HG03378 (cell line): Measurements from ENCODE around the gene CCDC142.

ENCODE experiments used
- ATAC-seq: cut with Tn5 transposase; IDR thresholded peaks from one replicate; pipeline ENCODE4 v1.9.1; 2021; ENCODE audit warnings: mild to moderate bottlenecking, moderate library complexity; ENCODE audit not compliant: unreplicated experiment

CCDC142 gene

GRCh38 chr2:74514368-74515270 is 31.8 kb upstream of the CCDC142 start, which contains the start of gene TLX2:
TLX2 (plus strand) TSS chr2:74514450; CDS start chr2:74514807, 357 bp downstream.
- ATAC-seq = no peak

DNA sequence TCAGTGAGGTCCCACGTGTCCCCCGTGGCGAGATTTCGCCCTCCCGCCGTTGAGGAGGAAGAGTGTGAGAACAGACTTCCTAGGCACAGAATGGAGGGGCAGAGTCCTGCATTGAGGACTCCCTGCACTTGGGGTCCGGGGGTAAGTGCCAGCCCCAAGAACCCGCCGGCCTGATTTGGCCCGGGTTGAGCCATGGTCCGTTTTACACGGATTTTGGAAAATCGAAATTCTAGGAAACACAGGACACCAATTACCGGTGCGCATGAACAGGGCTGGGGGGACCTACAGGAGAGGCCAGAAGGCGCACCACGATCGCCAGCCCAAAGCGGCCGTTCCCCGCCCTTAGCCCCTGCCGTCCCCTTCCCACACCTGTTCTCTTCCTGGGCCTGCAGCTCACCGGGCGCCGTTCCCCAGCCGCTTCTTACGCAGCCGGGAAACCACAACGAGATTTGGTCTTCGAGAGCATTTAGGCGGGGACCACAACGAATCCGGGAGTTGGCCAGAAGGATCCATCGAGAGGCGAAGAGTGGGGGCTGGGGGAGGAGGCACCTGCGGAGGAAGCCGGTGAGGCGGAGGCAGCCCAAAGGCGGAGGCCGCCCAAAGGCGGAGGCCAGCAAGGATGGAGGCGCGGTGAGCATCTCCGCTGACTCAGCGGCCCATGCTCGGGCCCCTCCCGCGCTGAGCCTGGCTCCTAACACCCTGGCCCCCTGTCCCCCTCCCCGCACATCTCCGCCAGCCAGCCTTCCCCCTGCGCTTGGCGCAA is 31.0 kb upstream of the CCDC142 start:
- ATAC-seq = no peak

GRCh38 chr2:74512744-74513604 is 30.2 kb upstream of the CCDC142 start:
- ATAC-seq = no peak

GRCh38 chr2:74511104-74511989 is 28.5 kb upstream of the CCDC142 start:
- ATAC-seq = no peak

DNA sequence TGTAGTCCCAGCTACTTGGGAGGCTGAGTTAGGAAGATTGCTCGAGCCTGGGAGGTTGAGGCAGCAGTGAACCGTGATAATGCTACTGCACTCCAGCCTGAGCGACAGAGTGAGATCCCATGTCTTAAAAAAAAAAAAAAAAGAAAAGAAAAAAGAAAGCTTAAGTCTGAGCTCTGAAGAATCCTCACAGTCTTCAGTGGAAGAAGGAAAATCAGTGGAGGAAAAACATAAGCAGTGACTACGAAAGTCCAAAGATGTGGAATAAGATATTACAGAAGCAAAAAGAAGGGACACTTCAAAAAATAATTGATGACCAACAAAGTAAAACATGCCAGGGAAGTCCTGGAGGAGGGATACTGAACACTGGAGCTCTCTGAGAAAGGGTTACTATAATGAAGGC is 27.5 kb upstream of the CCDC142 start:
- no peak for ATAC-seq

GRCh38 chr2:74507926-74508520 is 25.2 kb upstream of the CCDC142 start:
- peak; percentile 1 for ATAC-seq

GRCh38 chr2:74507145-74507925 is 24.5 kb upstream of the CCDC142 start, which contains the start of gene PCGF1:
PCGF1 (minus strand) TSS chr2:74507695; CDS start chr2:74507668, 27 bp downstream.
- peak; percentile 88 for ATAC-seq

- ATAC-seq = no peak
Measured at GRCh38 chr2:74505448-74506246, 22.8 kb upstream of the CCDC142 start.

DNA sequence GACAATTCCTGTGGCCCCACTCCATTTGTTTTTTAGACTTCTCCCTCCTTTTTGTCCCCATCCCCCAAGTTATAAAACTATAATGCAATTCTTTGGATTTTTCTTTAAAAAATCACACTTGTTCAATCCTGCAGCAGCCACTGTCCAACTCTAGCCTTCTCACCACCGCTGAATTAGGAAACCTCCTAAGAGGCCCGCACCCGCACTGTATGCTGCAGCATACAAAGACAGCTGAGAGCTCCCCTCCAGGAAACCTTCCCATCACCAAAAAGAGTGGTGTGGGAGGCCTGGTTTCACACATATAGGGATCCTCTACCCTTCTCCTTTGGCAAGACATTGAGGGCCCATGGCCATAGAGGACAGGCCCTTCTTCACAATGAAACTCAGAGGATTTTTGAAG is 21.8 kb upstream of the CCDC142 start:
- no peak for ATAC-seq

DNA sequence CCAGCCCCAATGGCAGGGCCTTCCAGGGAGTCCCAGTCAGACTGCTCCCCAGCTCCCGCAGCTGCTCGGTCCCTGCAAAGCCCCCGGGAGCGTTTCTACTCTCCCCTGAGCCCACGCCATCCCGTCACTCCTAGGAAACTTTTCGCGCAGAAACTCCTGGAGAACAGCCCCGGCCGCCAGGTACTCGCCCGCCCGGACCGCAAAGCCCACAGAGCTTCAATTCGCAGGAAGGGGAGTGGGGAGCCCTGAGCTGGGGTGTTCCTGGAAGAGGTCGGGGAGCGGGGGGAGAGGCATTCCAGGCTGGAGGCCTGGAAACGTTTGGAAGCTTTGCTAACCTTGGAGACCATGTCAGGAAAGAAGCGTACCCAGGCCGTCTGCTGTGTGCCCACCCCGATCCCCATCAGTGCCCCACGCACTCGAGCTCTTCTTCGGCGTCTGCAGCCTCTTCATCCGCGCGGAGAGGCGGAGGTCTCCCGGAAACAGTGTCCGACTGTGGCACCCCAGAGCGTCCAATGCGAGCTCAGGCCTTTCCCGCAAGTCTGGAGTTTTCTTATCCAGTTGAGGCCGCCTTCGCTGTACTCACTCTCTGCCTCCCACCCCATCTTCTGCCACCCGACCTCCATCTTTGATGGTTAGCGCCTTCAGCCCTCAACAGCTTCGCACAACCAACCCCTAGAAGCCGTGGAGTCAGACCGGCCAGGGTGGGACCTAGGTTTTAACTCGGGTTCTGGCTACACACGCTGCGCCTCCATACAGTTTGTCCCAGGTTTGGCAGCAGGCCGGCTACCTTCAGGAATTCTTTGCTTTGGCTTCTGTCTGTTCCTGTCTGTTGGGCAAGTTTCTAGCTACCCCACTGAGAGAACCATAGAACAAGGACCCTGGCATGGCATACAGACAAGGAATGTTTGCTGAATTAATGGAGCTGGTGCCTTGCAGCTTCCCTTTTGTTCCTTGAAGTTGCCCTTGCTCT is 21.0 kb upstream of the CCDC142 start:
- ATAC-seq = no peak

DNA sequence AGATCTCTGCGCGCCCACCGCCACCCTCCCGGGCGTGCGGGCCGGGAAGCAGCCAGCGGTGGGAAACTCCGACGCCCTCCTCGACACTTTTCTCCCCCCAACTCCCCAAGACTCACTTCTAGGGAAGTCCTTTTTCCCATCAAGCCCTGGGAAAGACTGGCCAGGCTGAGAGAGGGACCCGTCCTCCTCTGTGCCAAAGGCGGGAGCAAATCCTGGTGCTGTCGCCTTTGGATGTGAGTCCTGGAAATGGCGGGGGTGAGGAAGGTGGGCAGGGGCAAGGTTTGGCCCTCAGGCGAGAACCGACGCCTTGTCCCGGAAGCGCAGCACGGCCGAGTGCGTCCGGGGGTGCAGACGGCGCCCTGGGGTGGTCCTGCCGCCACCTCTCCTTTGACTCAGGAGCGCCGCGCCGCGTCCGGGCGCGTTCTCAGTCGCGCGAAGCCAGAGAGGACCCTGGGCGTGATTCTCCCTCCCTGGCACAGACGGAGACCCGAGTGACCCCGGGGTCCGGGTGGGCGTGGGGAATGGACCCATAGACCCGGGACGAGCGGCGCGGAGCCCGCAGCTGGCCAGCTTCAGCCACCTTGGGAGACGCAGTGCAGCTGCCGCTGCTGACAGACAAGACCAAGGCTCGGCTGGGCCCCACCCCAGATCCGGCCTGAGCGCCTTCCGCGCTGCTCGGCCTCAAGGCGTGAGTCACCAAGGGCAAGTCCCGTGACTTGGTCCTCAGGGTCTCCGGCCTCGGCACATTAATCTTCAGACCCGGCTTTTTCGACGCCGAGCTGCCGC is 20.1 kb upstream of the CCDC142 start:
- no peak for ATAC-seq

GRCh38 chr2:74502147-74502719 is 19.4 kb upstream of the CCDC142 start:
- no peak for ATAC-seq

DNA sequence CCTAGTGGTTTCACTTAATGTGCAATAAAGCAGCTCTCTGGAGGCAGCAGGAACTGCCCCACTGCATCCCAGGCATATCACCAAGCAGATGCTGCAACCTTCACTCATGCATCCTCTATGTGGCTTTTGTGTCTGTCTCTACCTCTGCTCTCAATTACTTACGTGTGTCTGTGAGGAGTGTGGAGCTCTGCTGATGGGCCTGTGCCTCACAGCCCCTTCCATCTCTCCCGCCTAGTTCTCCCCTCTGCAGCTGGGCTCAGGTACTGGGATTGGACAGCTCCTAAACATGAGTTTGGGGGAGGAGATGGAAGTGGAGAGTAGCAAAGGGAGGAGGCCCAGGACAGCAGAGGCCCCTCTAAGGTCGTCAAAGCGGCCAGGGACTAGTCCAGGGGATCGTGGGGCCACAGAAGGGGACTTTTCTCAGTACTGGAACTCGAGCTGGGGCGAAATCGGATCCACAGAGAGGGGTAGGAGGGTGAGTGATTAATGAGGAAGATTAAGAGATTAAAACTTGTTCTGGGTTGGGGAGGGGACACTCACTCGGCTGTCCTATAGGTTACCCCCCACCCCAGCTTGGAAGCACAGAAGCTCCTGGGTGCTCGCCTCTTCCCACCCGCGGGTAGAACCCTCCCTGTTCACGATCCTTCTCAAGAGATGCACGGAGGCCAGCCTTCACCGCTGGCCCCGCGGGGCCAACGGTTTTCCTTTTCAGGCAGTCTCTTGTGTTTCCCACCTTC is 18.7 kb upstream of the CCDC142 start:
- ATAC-seq = no peak

GRCh38 chr2:74500578-74500946 is 17.8 kb upstream of the CCDC142 start:
- ATAC-seq = no peak
